ENCODE data around the gene GFRA1.

Gene GFRA1

GRCh38 chr10:116101616-116102315, 171.2 kb downstream of the GFRA1 start:
- DNase-seq (ENCODE audit: low spot score) = no peak

- DNase-seq (ENCODE audit: low spot score) = no peak
These were observed 172.0 kb downstream of the GFRA1 start for GRCh38 chr10:116100984-116101383.

- DNase-seq (ENCODE audit: low spot score) = no peak
These were observed 174.0 kb downstream of the GFRA1 start for GRCh38 chr10:116099023-116099420.

GRCh38 chr10:116098411-116099022, 174.5 kb downstream of the GFRA1 start:
- DNase-seq (ENCODE audit: low spot score) = no peak

- DNase-seq (ENCODE audit: low spot score) = no peak
These were observed 175.7 kb downstream of the GFRA1 start for GRCh38 chr10:116097239-116097784.

GRCh38 chr10:116096526-116096925, 176.5 kb downstream of the GFRA1 start:
- no peak for DNase-seq (ENCODE audit: low spot score)

- DNase-seq (ENCODE audit: low spot score) = no peak
These were observed 178.7 kb downstream of the GFRA1 start for GRCh38 chr10:116094356-116094755.

GRCh38 chr10:116093031-116093430, 180.0 kb downstream of the GFRA1 start:
- no peak for DNase-seq (ENCODE audit: low spot score)

- DNase-seq (ENCODE audit: low spot score) = no peak
These were observed 184.0 kb downstream of the GFRA1 start for GRCh38 chr10:116088985-116089384.

GRCh38 chr10:116085323-116085722, 187.7 kb downstream of the GFRA1 start:
- DNase-seq (ENCODE audit: low spot score) = no peak

GRCh38 chr10:116084161-116084560, 188.8 kb downstream of the GFRA1 start:
- DNase-seq (ENCODE audit: low spot score) = no peak

GRCh38 chr10:116083226-116083762, 189.7 kb downstream of the GFRA1 start:
- DNase-seq (ENCODE audit: low spot score) = no peak

- no peak for DNase-seq (ENCODE audit: low spot score)
These were observed 190.2 kb downstream of the GFRA1 start for GRCh38 chr10:116082762-116083161.

GRCh38 chr10:116082206-116082605, 190.8 kb downstream of the GFRA1 start:
- no peak for DNase-seq (ENCODE audit: low spot score)

GRCh38 chr10:116080553-116080952, 192.5 kb downstream of the GFRA1 start:
- no peak for DNase-seq (ENCODE audit: low spot score)

- no peak for DNase-seq (ENCODE audit: low spot score)
These were observed 193.7 kb downstream of the GFRA1 start for GRCh38 chr10:116079355-116079754.

GRCh38 chr10:116076621-116077020, 196.4 kb downstream of the GFRA1 start:
- DNase-seq (ENCODE audit: low spot score) = no peak

- no peak for DNase-seq (ENCODE audit: low spot score)
These were observed 199.5 kb downstream of the GFRA1 start for GRCh38 chr10:116073510-116073909.

GRCh38 chr10:116073001-116073400, 200.0 kb downstream of the GFRA1 start:
- no peak for DNase-seq (ENCODE audit: low spot score)

- no peak for DNase-seq (ENCODE audit: low spot score)
These were observed 201.4 kb downstream of the GFRA1 start for GRCh38 chr10:116071453-116072148.

GRCh38 chr10:116070743-116071320, 202.2 kb downstream of the GFRA1 start:
- DNase-seq (ENCODE audit: low spot score) = no peak

GRCh38 chr10:116069856-116070255, 203.2 kb downstream of the GFRA1 start:
- DNase-seq (ENCODE audit: low spot score) = no peak

All from hepatic stellate cell (primary cell).